Liver (tissue), 9 donors: ENCODE results near the gene VAPA. TPM values are rescaled to one million over a fixed set of nuclear protein-coding genes. Genes with fewer than 3 reads are reported as not detected.

Experiments
- DNase-seq: peaks from one replicate; pipeline ENCODE4 v3.0.0-alpha.2; 2017; ENCODE audit warnings: low spot score
- H3K27ac ChIP-seq, 2 donors: one replicate each; pipeline ENCODE4 v1.7.0; 2013; ENCODE audit warnings: inconsistent platforms in 2 of 2, low read length in 2 of 2, control low read depth in 1 of 2, low read depth in 1 of 2, mild to moderate bottlenecking in 1 of 2
- H3K27me3 ChIP-seq, 4 donors: one replicate each; pipeline versions ENCODE4 v1.6.1 to v1.7.0; 2013; ENCODE audit warnings: low read length in 3 of 4, inconsistent platforms in 1 of 4, mild to moderate bottlenecking in 1 of 4, moderate library complexity in 1 of 4; ENCODE audit not compliant: control insufficient read depth in 4 of 4, insufficient read depth in 4 of 4
- H3K36me3 ChIP-seq, 4 donors: one replicate each; pipeline versions ENCODE4 v1.6.1 to v1.7.0; 2013; ENCODE audit warnings: low read length in 3 of 4, mild to moderate bottlenecking in 3 of 4, low read depth in 1 of 4, moderate library complexity in 1 of 4; ENCODE audit not compliant: control insufficient read depth in 4 of 4, insufficient read depth in 3 of 4
- H3K4me1 ChIP-seq, 4 donors: one replicate each; pipeline versions ENCODE4 v1.6.1 to v1.7.0; 2013; ENCODE audit warnings: low read length in 3 of 4, mild to moderate bottlenecking in 3 of 4, moderate library complexity in 1 of 4; ENCODE audit not compliant: control insufficient read depth in 4 of 4, insufficient read depth in 4 of 4
- H3K4me3 ChIP-seq, 3 donors: one replicate each; pipeline versions ENCODE4 v1.6.1 to v1.7.0; 2013; ENCODE audit warnings: low read length in 3 of 3, control low read depth in 1 of 3, low read depth in 1 of 3, mild to moderate bottlenecking in 1 of 3
- H3K9ac ChIP-seq, 2 donors: one replicate each; pipeline ENCODE4 v1.7.0; 2013; ENCODE audit warnings: low read length in 2 of 2, mild to moderate bottlenecking in 2 of 2, moderate library complexity in 2 of 2, control low read depth in 1 of 2, low read depth in 1 of 2
- H3K9me3 ChIP-seq, 4 donors: one replicate each; pipeline versions ENCODE4 v1.6.1 to v1.7.0; 2013; ENCODE audit warnings: low read length in 3 of 4; ENCODE audit not compliant: control insufficient read depth in 4 of 4
- ATF3 ChIP-seq: IDR thresholded peaks from 2 replicates; pipeline ENCODE4 v1.6.1; 2016; ENCODE audit warnings: antibody characterized with exemption
- CTCF ChIP-seq: fragments of 150-350 bp; IDR thresholded peaks from 2 replicates; pipeline ENCODE4 v1.5.1; 2017; ENCODE audit warnings: improper control_type of control experiment, low read depth, low read length; ENCODE audit not compliant: missing input control
- EGR1 ChIP-seq, 2 donors: IDR thresholded peaks; 2 replicates each; pipeline ENCODE4 v1.6.1; 2016 to 2018; ENCODE audit warnings: antibody characterized with exemption in 2 of 2, low read depth in 2 of 2
- FOXA1 ChIP-seq: IDR thresholded peaks from 2 replicates; pipeline ENCODE4 v1.6.1; 2016; ENCODE audit warnings: antibody characterized with exemption
- FOXA2 ChIP-seq: IDR thresholded peaks from 2 replicates; pipeline ENCODE4 v1.6.1; 2016; ENCODE audit warnings: antibody characterized with exemption
- GABPA ChIP-seq, 2 donors: IDR thresholded peaks in 1 of 2; conservative IDR thresholded peaks in 1 of 2; 2 replicates each; pipeline ENCODE4 v1.6.1; 2016; ENCODE audit warnings: antibody characterized with exemption in 2 of 2, mild to moderate bottlenecking in 1 of 2, moderate library complexity in 1 of 2
- HNF4A ChIP-seq, 2 donors: conservative IDR thresholded peaks; 2 replicates each; pipeline ENCODE4 v1.6.1; 2016; ENCODE audit warnings: antibody characterized with exemption in 2 of 2, mild to moderate bottlenecking in 2 of 2
- HNF4G ChIP-seq: IDR thresholded peaks from 2 replicates; pipeline ENCODE4 v1.6.1; 2016; ENCODE audit warnings: antibody characterized with exemption
- JUND ChIP-seq, 2 donors: IDR thresholded peaks; 2 replicates each; pipeline ENCODE4 v1.6.1; 2016; ENCODE audit warnings: antibody characterized with exemption in 2 of 2
- MAX ChIP-seq: IDR thresholded peaks from 2 replicates; pipeline ENCODE4 v1.6.1; 2016; ENCODE audit warnings: antibody characterized with exemption
- NR2F2 ChIP-seq: IDR thresholded peaks from 2 replicates; pipeline ENCODE4 v1.6.1; 2016; ENCODE audit warnings: antibody characterized with exemption
- RAD21 ChIP-seq, 2 donors: IDR thresholded peaks; 2 replicates each; pipeline ENCODE4 v1.6.1; 2016; ENCODE audit warnings: antibody characterized with exemption in 2 of 2, mild to moderate bottlenecking in 2 of 2
- REST ChIP-seq: IDR thresholded peaks from 2 replicates; pipeline ENCODE4 v1.6.1; 2016; ENCODE audit warnings: antibody characterized with exemption, mild to moderate bottlenecking
- RXRA ChIP-seq, 2 donors: IDR thresholded peaks; 2 replicates each; pipeline ENCODE4 v1.6.1; 2017 to 2018; ENCODE audit warnings: antibody characterized with exemption in 2 of 2, mild to moderate bottlenecking in 1 of 2
- SP1 ChIP-seq: IDR thresholded peaks from 2 replicates; pipeline ENCODE4 v1.6.1; 2018; ENCODE audit warnings: antibody characterized with exemption, mild to moderate bottlenecking
- TAF1 ChIP-seq: conservative IDR thresholded peaks from 2 replicates; pipeline ENCODE4 v1.6.1; 2016; ENCODE audit warnings: antibody characterized with exemption, mild to moderate bottlenecking
- YY1 ChIP-seq: IDR thresholded peaks from 2 replicates; pipeline ENCODE4 v1.6.1; 2016; ENCODE audit warnings: antibody characterized with exemption, mild to moderate bottlenecking
- ZBTB33 ChIP-seq: IDR thresholded peaks from 2 replicates; pipeline ENCODE4 v1.6.1; 2016; ENCODE audit warnings: antibody characterized with exemption
- WGBS: extraction: QIAGEN DNeasy Blood & Tissue Kit; methylation state at CpG from one replicate; pipeline ENCODE4 v1.1.7; 2013; 5-methylcytosine and 5-hydroxymethylcytosine counted together
- polyA plus RNA-seq, 2 donors: library from polyadenylated mRNA; stranded (reverse) in 1 of 2; unstranded in 1 of 2; fragments of 200-250 nt in 1 of 2; fragments of >200 nt in 1 of 2; fragmentation: Nextera tagmentation in 1 of 2; extraction: Ambion mirVana in 1 of 2; gene quantifications; one replicate each; pipeline versions ENCODE4 v1.2.1 to v1.2.3, GENCODE V29; 2013 to 2015
- total RNA-seq, 2 donors: library from RNA; depleted of rRNA; stranded (reverse); fragments of >200 nt; gene quantifications; one replicate each; pipeline ENCODE4 v1.2.3, GENCODE V29; 2014
- donor health status: healthy.
- donor health status: healthy.
- donor health status: healthy.
- donor health status: healthy.
- donor health status: healthy.

The VAPA gene
- total and polyA plus RNA-seq, 4 donors = 80.7 to 114 (median 91.0) TPM

- no peaks in the 10 kb centered on the region for H3K9me3 ChIP-seq
- no peak for DNase-seq
- WGBS = 63% methylated on average over 7 of the region's 7 CpGs
Observed at GRCh38 chr18:9960258-9960904, 46.6 kb downstream of the VAPA start.

More at GRCh38 chr18:9960258-9960904, 46.6 kb downstream of the VAPA start:
- TF ChIP-seq YY1 = no peak
- TF ChIP-seq RAD21 (IDR thresholded peaks at IDR 0.05) = no peak
- TF ChIP-seq RXRA (IDR thresholded peaks at IDR 0.05) = no peak
- no peak for TF ChIP-seq TAF1
- TF ChIP-seq REST = no peak
- TF ChIP-seq HNF4G = no peak
- no peak for TF ChIP-seq FOXA1
- no peak for TF ChIP-seq NR2F2
- TF ChIP-seq ZBTB33 = no peak
- TF ChIP-seq GABPA (IDR thresholded peaks at IDR 0.05 in 1 of 2, conservative IDR thresholded peaks at IDR 0.05 in 1 of 2) = no peak
- TF ChIP-seq JUND (IDR thresholded peaks at IDR 0.05) = no peak
- TF ChIP-seq ATF3 = no peak
- no peak for TF ChIP-seq CTCF
- no peak for TF ChIP-seq EGR1 (IDR thresholded peaks at IDR 0.05; ENCODE audit: low read depth in 2 of 2)
- TF ChIP-seq HNF4A (conservative IDR thresholded peaks at IDR 0.05) = no peak
- TF ChIP-seq SP1 = no peak
- TF ChIP-seq MAX = no peak
- TF ChIP-seq FOXA2 = no peak
- Histone ChIP-seq H3K36me3 (peaks cover 0 to 5% (median 2%) of the 10 kb centered on the region in 4 donors), H3K27ac (no peak overlapping the region), H3K27me3 (no peaks in the 10 kb centered on the region), H3K4me1 (no peaks in the 10 kb centered on the region), H3K9ac (no peak overlapping the region), H3K4me3 (no peak overlapping the region)
